ENCODE results near the gene LRRC4C. TPM values are rescaled to one million over a fixed set of nuclear protein-coding genes. Genes with fewer than 3 reads are reported as not detected.

Gene LRRC4C
- under 1 TPM; 0.84 to 0.95 TPM for total RNA-seq
- 4.9 TPM for polyA plus RNA-seq (2013, experiment 1 of 2)
- polyA plus RNA-seq (2013, experiment 2 of 2): 5.1 TPM
- long read RNA-seq, experiment 1, full-length matches to known transcripts: 1 of 1 reads
- long read RNA-seq, experiment 1, partial matches to known transcripts: 0 of 1 reads
- long read RNA-seq, experiment 1, other reads (novel, unspliced or antisense): 0 of 1 reads
- long read RNA-seq, experiment 2: 0 reads
- long read RNA-seq, experiment 3, partial matches to known transcripts: 0 of 2 reads
- long read RNA-seq, experiment 3, other reads (novel, unspliced or antisense): 2 of 2 reads
- long read RNA-seq, experiment 4: 0 reads

DNA sequence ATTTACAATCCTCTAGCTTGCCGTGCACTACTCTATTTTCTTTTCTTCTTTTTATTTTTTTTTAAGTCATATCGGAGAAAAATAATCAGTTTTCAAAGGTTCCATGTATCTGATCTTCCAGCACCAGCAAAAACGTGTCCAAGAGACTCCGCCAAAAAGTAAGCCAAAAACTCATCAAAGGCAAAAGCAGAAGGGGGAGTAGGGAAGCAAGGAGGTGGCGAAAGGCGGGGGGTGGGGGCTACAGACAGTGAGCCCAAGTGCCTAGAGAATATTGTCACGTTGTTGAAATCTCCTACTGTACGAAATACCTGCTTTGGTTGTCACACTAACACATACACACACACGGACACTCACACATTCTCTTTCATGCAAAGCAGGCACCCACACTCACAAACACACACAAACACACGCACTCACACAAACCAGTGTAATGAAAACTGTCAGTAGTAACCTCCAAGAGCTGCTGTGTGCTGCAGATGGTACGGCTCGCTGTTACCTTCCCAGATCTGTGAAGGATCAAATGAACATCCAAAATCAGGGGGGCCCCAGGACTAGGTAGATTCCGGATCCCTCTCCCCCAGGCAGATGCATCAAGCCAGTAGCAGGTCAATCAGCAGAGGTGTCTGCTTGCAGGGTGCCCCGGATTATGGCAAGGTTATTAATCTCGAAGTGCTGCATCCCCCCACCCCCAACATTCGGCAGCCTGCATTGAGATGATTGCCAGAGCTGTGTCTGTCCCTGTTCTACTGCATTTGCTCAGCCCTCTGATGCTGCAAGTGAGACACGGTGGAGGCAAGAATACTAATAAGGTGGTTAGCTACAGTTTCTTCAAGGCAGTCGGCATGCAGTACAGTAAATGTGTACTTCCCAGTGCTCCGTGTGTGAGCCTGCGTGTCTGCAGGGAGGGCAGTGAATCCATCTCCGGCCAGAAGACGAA, at the start of gene LRRC4C:
Gene LRRC4C, minus strand, starts transcription at position 188 of the 937 bp plus-strand sequence.
- H3K27me3 Mint-ChIP-seq (ENCODE audit: insufficient read depth): no peaks in the 10 kb centered on the region
- TF ChIP-seq CTCF (conservative IDR thresholded peaks at IDR 0.05): no peak

DNA sequence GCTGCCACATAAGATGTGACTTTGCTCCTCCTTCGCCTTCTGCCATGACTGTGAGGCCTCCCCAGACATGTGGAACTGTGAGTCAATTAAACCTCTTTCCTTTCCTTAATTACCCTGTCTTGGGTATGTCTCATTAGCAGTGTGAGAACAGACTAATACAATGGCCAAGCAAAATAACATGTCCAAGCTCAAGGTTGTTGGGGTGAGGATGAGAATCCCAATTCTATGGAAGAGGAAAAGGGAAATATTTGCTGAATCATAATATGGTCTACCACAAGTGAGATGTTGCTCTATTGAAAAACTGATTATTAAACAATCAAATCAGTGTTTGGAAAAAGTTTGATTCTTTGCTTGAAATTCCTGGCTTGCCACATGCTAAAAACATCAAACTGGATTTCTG, 48.7 kb upstream of the LRRC4C start:
- no peaks in the 10 kb centered on the region for H3K36me3 ChIP-seq (ENCODE audit: control insufficient read depth, insufficient read depth, low read length)
- no peak overlapping the region for H3K4me3 Mint-ChIP-seq
- H3K9me3 Mint-ChIP-seq: no peaks in the 10 kb centered on the region
- H3K4me1 Mint-ChIP-seq: peaks cover 12% of the 10 kb centered on the region
- H3K27me3 ChIP-seq (ENCODE audit: control insufficient read depth, insufficient read depth, low read length, poor library complexity, severe bottlenecking): no peaks in the 10 kb centered on the region
- H3K4me3 ChIP-seq (ENCODE audit: low read length): no peak overlapping the region
- 95 to 100% methylated on average over 1 of the region's 1 CpG for WGBS, 2 experiments (ENCODE audit: insufficient coverage in 1 of 2, insufficient read length in 1 of 2)
- H3K9me3 ChIP-seq (ENCODE audit: control insufficient read depth, low read length): no peaks in the 10 kb centered on the region
- no peaks in the 10 kb centered on the region for H3K36me3 Mint-ChIP-seq (ENCODE audit: low read depth)
- H3K27ac ChIP-seq (ENCODE audit: low read depth, low read length): no peak overlapping the region
- H3K4me1 ChIP-seq (ENCODE audit: control insufficient read depth, insufficient read depth, low read length): no peaks in the 10 kb centered on the region
- DNase-seq: no peak
- H3K27ac Mint-ChIP-seq: no peak overlapping the region
- TF ChIP-seq CTCF (conservative IDR thresholded peaks at IDR 0.05): no peak
- H3K9ac ChIP-seq (ENCODE audit: extremely low read depth, low read length, poor library complexity, severe bottlenecking): no peak overlapping the region
- H3K27me3 Mint-ChIP-seq (ENCODE audit: insufficient read depth): no peaks in the 10 kb centered on the region

More for the DNA sequence above, at the start of gene LRRC4C:
- no peak within 1 kb of the TSS for H3K27ac Mint-ChIP-seq
- H3K4me1 Mint-ChIP-seq: peaks cover 38% of the 10 kb centered on the region
- no peak within 1 kb of the TSS for H3K4me3 ChIP-seq (ENCODE audit: low read length)
- no peak within 1 kb of the TSS for H3K9ac ChIP-seq (ENCODE audit: extremely low read depth, low read length, poor library complexity, severe bottlenecking)
- no peak for DNase-seq
- peaks cover 3% of the 10 kb centered on the region for H3K9me3 Mint-ChIP-seq
- no peaks in the 10 kb centered on the region for H3K36me3 ChIP-seq (ENCODE audit: control insufficient read depth, insufficient read depth, low read length)
- H3K4me1 ChIP-seq (ENCODE audit: control insufficient read depth, insufficient read depth, low read length): no peaks in the 10 kb centered on the region
- no peaks in the 10 kb centered on the region for H3K27me3 ChIP-seq (ENCODE audit: control insufficient read depth, insufficient read depth, low read length, poor library complexity, severe bottlenecking)
- no peak within 1 kb of the TSS for H3K27ac ChIP-seq (ENCODE audit: low read depth, low read length)
- 84 to 88% methylated on average over 16 to 22 of the region's 22 CpGs for WGBS, 2 experiments (ENCODE audit: insufficient coverage in 1 of 2, insufficient read length in 1 of 2)
- peak within 1 kb of the TSS; percentile 22 for H3K4me3 Mint-ChIP-seq
- no peaks in the 10 kb centered on the region for H3K36me3 Mint-ChIP-seq (ENCODE audit: low read depth)
- peaks cover 6% of the 10 kb centered on the region for H3K9me3 ChIP-seq (ENCODE audit: control insufficient read depth, low read length)

- Histone ChIP-seq H3K9me3 (ENCODE audit: control insufficient read depth, low read length) (no peaks in the 10 kb centered on the region), H3K27ac (ENCODE audit: low read depth, low read length) (no peak overlapping the region), H3K9ac (ENCODE audit: extremely low read depth, low read length, poor library complexity, severe bottlenecking) (no peak overlapping the region), H3K27me3 (ENCODE audit: control insufficient read depth, insufficient read depth, low read length, poor library complexity, severe bottlenecking) (no peaks in the 10 kb centered on the region), H3K36me3 (ENCODE audit: control insufficient read depth, insufficient read depth, low read length) (no peaks in the 10 kb centered on the region), H3K4me1 (ENCODE audit: control insufficient read depth, insufficient read depth, low read length) (no peaks in the 10 kb centered on the region), H3K4me3 (ENCODE audit: low read length) (no peak overlapping the region)
- no peaks in the 10 kb centered on the region for H3K27me3 Mint-ChIP-seq (ENCODE audit: insufficient read depth)
- no peak for TF ChIP-seq CTCF (conservative IDR thresholded peaks at IDR 0.05)
- no peaks in the 10 kb centered on the region for H3K36me3 Mint-ChIP-seq (ENCODE audit: low read depth)
- no peak overlapping the region for H3K4me3 Mint-ChIP-seq
- peaks cover 20% of the 10 kb centered on the region for H3K4me1 Mint-ChIP-seq
- no peak for DNase-seq
- 28 to 62% methylated on average over 3 of the region's 3 CpGs for WGBS, 2 experiments (ENCODE audit: insufficient coverage in 1 of 2, insufficient read length in 1 of 2)
- H3K9me3 Mint-ChIP-seq: no peaks in the 10 kb centered on the region
- no peak overlapping the region for H3K27ac Mint-ChIP-seq
Measured at GRCh38 chr11:41499429-41499828, 40.0 kb upstream of the LRRC4C start.

All from endodermal cell (in vitro differentiated cells).